ENCODE results near the gene CMIP.

The CMIP gene

GRCh38 chr16:81609323-81609892, 164.8 kb downstream of the CMIP start:
- Histone ChIP-seq H3K36me3 (ENCODE audit: control insufficient read depth in 4 of 4, insufficient read depth in 4 of 4, low read length in 3 of 4) (peaks cover 7 to 37% (median 18%) of the 10 kb centered on the region in 4 experiments), H3K27me3 (replicated peaks in 2 of 5; ENCODE audit: control insufficient read depth in 4 of 5, insufficient read depth in 5 of 5, low read length in 4 of 5) (no peaks in the 10 kb centered on the region), H3K9me3 (ENCODE audit: control extremely low read depth in 1 of 5, control insufficient read depth in 4 of 5, insufficient read depth in 2 of 5, low read depth in 1 of 5, low read length in 4 of 5) (no peaks in the 10 kb centered on the region), H3K4me3 (ENCODE audit: control insufficient read depth in 1 of 7, extremely low read depth in 1 of 7, insufficient read depth in 4 of 7, low read depth in 2 of 7, low read length in 6 of 7) (no peak overlapping the region), H3K27ac (ENCODE audit: insufficient read depth in 1 of 2, low read depth in 1 of 2, low read length in 2 of 2, poor library complexity in 1 of 2, severe bottlenecking in 2 of 2) (no peak overlapping the region), H3K4me1 (ENCODE audit: control extremely low read depth in 1 of 4, control insufficient read depth in 4 of 4, insufficient read depth in 4 of 4, low read length in 3 of 4) (peaks cover 0 to 2% (median 0%) of the 10 kb centered on the region in 4 experiments)
- ChIA-PET CTCF (interaction anchor here (1.0 kb wide), 1 partner anchor 12 kb away, joined by 3 read pairs; no protein-coding TSS in a partner anchor), POLR2A (no interaction called here)
- WGBS (ENCODE audit: insufficient coverage) = 93% methylated on average over 11 of the region's 11 CpGs
- no peak for DNase-seq

- CTCF ChIA-PET = interaction anchor here (1.0 kb wide), 1 partner anchor 19 kb away, joined by 4 read pairs; no protein-coding TSS in a partner anchor
- Histone ChIP-seq H3K4me1 (ENCODE audit: control extremely low read depth in 1 of 4, control insufficient read depth in 4 of 4, insufficient read depth in 4 of 4, low read length in 3 of 4) (peaks cover 0 to 2% (median 0%) of the 10 kb centered on the region in 4 experiments), H3K4me3 (ENCODE audit: control insufficient read depth in 1 of 7, extremely low read depth in 1 of 7, insufficient read depth in 4 of 7, low read depth in 2 of 7, low read length in 6 of 7) (no peak overlapping the region), H3K27me3 (replicated peaks in 2 of 5; ENCODE audit: control insufficient read depth in 4 of 5, insufficient read depth in 5 of 5, low read length in 4 of 5) (no peaks in the 10 kb centered on the region), H3K27ac (ENCODE audit: insufficient read depth in 1 of 2, low read depth in 1 of 2, low read length in 2 of 2, poor library complexity in 1 of 2, severe bottlenecking in 2 of 2) (no peak overlapping the region), H3K9me3 (ENCODE audit: control extremely low read depth in 1 of 5, control insufficient read depth in 4 of 5, insufficient read depth in 2 of 5, low read depth in 1 of 5, low read length in 4 of 5) (no peaks in the 10 kb centered on the region), H3K36me3 (ENCODE audit: control insufficient read depth in 4 of 4, insufficient read depth in 4 of 4, low read length in 3 of 4) (peaks cover 7 to 37% (median 18%) of the 10 kb centered on the region in 4 experiments)
- POLR2A ChIA-PET = no interaction called here
- 96% methylated on average over 16 of the region's 26 CpGs for whole genome bisulfite sequencing (ENCODE audit: insufficient coverage)
- no peak for DNase-seq
Measured at GRCh38 chr16:81610144-81610842, 165.7 kb downstream of the CMIP start.

- no peak overlapping the region for H3K27ac ChIP-seq (ENCODE audit: insufficient read depth in 1 of 2, low read depth in 1 of 2, low read length in 2 of 2, poor library complexity in 1 of 2, severe bottlenecking in 2 of 2)
- ChIA-PET POLR2A (no interaction called here), CTCF (interaction anchor here (1.0 kb wide), 1 partner anchor 20 kb away, joined by 4 read pairs; no protein-coding TSS in a partner anchor)
- H3K36me3 ChIP-seq (ENCODE audit: control insufficient read depth in 4 of 4, insufficient read depth in 4 of 4, low read length in 3 of 4) = peaks cover 7 to 37% (median 18%) of the 10 kb centered on the region in 4 experiments
- peaks cover 0 to 5% (median 1%) of the 10 kb centered on the region in 4 experiments for H3K4me1 ChIP-seq (ENCODE audit: control extremely low read depth in 1 of 4, control insufficient read depth in 4 of 4, insufficient read depth in 4 of 4, low read length in 3 of 4)
- H3K9me3 ChIP-seq (ENCODE audit: control extremely low read depth in 1 of 5, control insufficient read depth in 4 of 5, insufficient read depth in 2 of 5, low read depth in 1 of 5, low read length in 4 of 5) = no peaks in the 10 kb centered on the region
- WGBS (ENCODE audit: insufficient coverage) = 97% methylated on average over 6 of the region's 10 CpGs
- no peak for DNase-seq
- no peaks in the 10 kb centered on the region for H3K27me3 ChIP-seq (replicated peaks in 2 of 5; ENCODE audit: control insufficient read depth in 4 of 5, insufficient read depth in 5 of 5, low read length in 4 of 5)
- no peak overlapping the region for H3K4me3 ChIP-seq (ENCODE audit: control insufficient read depth in 1 of 7, extremely low read depth in 1 of 7, insufficient read depth in 4 of 7, low read depth in 2 of 7, low read length in 6 of 7)
Measured at GRCh38 chr16:81610936-81611335, 166.3 kb downstream of the CMIP start.

GRCh38 chr16:81611721-81612120, 167.1 kb downstream of the CMIP start:
- Histone ChIP-seq H3K27me3 (replicated peaks in 2 of 5; ENCODE audit: control insufficient read depth in 4 of 5, insufficient read depth in 5 of 5, low read length in 4 of 5) (no peaks in the 10 kb centered on the region), H3K4me1 (ENCODE audit: control extremely low read depth in 1 of 4, control insufficient read depth in 4 of 4, insufficient read depth in 4 of 4, low read length in 3 of 4) (peaks cover 0 to 12% (median 9%) of the 10 kb centered on the region in 4 experiments), H3K9me3 (ENCODE audit: control extremely low read depth in 1 of 5, control insufficient read depth in 4 of 5, insufficient read depth in 2 of 5, low read depth in 1 of 5, low read length in 4 of 5) (no peaks in the 10 kb centered on the region), H3K4me3 (ENCODE audit: control insufficient read depth in 1 of 7, extremely low read depth in 1 of 7, insufficient read depth in 4 of 7, low read depth in 2 of 7, low read length in 6 of 7) (no peak overlapping the region), H3K27ac (ENCODE audit: insufficient read depth in 1 of 2, low read depth in 1 of 2, low read length in 2 of 2, poor library complexity in 1 of 2, severe bottlenecking in 2 of 2) (no peak overlapping the region), H3K36me3 (ENCODE audit: control insufficient read depth in 4 of 4, insufficient read depth in 4 of 4, low read length in 3 of 4) (peaks cover 7 to 37% (median 18%) of the 10 kb centered on the region in 4 experiments)
- POLR2A ChIA-PET = no interaction called here
- CTCF ChIA-PET = interaction anchor here (1.0 to 1.5 kb wide), 3 partner anchors 10 to 85 kb away, joined by 4 to 6 read pairs (median 5); no protein-coding TSS in a partner anchor
- DNase-seq = no peak
- 82% methylated on average over 6 of the region's 6 CpGs for WGBS (ENCODE audit: insufficient coverage)

- Histone ChIP-seq H3K9me3 (ENCODE audit: control extremely low read depth in 1 of 5, control insufficient read depth in 4 of 5, insufficient read depth in 2 of 5, low read depth in 1 of 5, low read length in 4 of 5) (no peaks in the 10 kb centered on the region), H3K4me3 (ENCODE audit: control insufficient read depth in 1 of 7, extremely low read depth in 1 of 7, insufficient read depth in 4 of 7, low read depth in 2 of 7, low read length in 6 of 7) (no peak overlapping the region), H3K27ac (ENCODE audit: insufficient read depth in 1 of 2, low read depth in 1 of 2, low read length in 2 of 2, poor library complexity in 1 of 2, severe bottlenecking in 2 of 2) (no peak overlapping the region), H3K36me3 (ENCODE audit: control insufficient read depth in 4 of 4, insufficient read depth in 4 of 4, low read length in 3 of 4) (peaks cover 5 to 37% (median 16%) of the 10 kb centered on the region in 4 experiments), H3K27me3 (replicated peaks in 2 of 5; ENCODE audit: control insufficient read depth in 4 of 5, insufficient read depth in 5 of 5, low read length in 4 of 5) (no peaks in the 10 kb centered on the region), H3K4me1 (ENCODE audit: control extremely low read depth in 1 of 4, control insufficient read depth in 4 of 4, insufficient read depth in 4 of 4, low read length in 3 of 4) (peaks cover 0 to 17% (median 15%) of the 10 kb centered on the region in 4 experiments)
- ChIA-PET CTCF (interaction anchor here (1.0 to 1.5 kb wide), 5 partner anchors 9 to 111 kb away, joined by 3 to 6 read pairs (median 5); no protein-coding TSS in a partner anchor), POLR2A (no interaction called here)
- DNase-seq = no peak
- WGBS (ENCODE audit: insufficient coverage) = 95% methylated on average over 16 of the region's 17 CpGs
Measured at GRCh38 chr16:81612351-81613163, 167.9 kb downstream of the CMIP start.

GRCh38 chr16:81614171-81614570, 169.6 kb downstream of the CMIP start:
- WGBS (ENCODE audit: insufficient coverage) = 97% methylated on average over 8 of the region's 13 CpGs
- Histone ChIP-seq H3K4me1 (ENCODE audit: control extremely low read depth in 1 of 4, control insufficient read depth in 4 of 4, insufficient read depth in 4 of 4, low read length in 3 of 4) (peaks cover 0 to 16% (median 15%) of the 10 kb centered on the region in 4 experiments), H3K27me3 (replicated peaks in 2 of 5; ENCODE audit: control insufficient read depth in 4 of 5, insufficient read depth in 5 of 5, low read length in 4 of 5) (no peaks in the 10 kb centered on the region), H3K36me3 (ENCODE audit: control insufficient read depth in 4 of 4, insufficient read depth in 4 of 4, low read length in 3 of 4) (peaks cover 3 to 40% (median 21%) of the 10 kb centered on the region in 4 experiments), H3K9me3 (ENCODE audit: control extremely low read depth in 1 of 5, control insufficient read depth in 4 of 5, insufficient read depth in 2 of 5, low read depth in 1 of 5, low read length in 4 of 5) (peaks cover 0 to 2% (median 0%) of the 10 kb centered on the region in 5 experiments), H3K27ac (ENCODE audit: insufficient read depth in 1 of 2, low read depth in 1 of 2, low read length in 2 of 2, poor library complexity in 1 of 2, severe bottlenecking in 2 of 2) (no peak overlapping the region), H3K4me3 (ENCODE audit: control insufficient read depth in 1 of 7, extremely low read depth in 1 of 7, insufficient read depth in 4 of 7, low read depth in 2 of 7, low read length in 6 of 7) (no peak overlapping the region)
- CTCF ChIA-PET = no interaction called here
- no peak for DNase-seq
- POLR2A ChIA-PET = interaction anchor here (0.6 kb wide), 1 partner anchor 71 kb away, joined by 3 read pairs; no protein-coding TSS in a partner anchor

Measured in common myeloid progenitor, CD34-positive (primary cell).